ENCODE measurements around the gene CYP27A1.

The CYP27A1 gene

DNA sequence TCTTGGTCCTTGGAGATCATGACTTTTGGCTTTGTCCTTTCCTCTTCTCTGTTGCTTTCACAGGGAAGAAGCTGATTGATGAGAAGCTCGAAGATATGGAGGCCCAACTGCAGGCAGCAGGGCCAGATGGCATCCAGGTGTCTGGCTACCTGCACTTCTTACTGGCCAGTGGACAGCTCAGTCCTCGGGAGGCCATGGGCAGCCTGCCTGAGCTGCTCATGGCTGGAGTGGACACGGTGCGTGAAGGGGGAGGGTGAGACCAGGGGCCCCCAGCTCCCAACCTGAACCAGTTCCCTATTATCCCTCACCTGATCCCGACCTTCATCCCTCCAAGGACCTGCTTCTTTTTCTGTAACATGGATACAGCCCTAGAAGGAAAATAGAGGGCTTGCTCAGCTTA, 30.9 kb downstream of the CYP27A1 start:
- no peaks in the 10 kb centered on the region for H3F3A ChIP-seq (ENCODE audit: insufficient read depth, low read length)
- H3K27me3 ChIP-seq (ENCODE audit: insufficient read depth, low read length), result 0 out of 2 replicates have a peak, but pooled peaks cover 13% of the 10 kb centered on the region
- H3K4me3 ChIP-seq (ENCODE audit: low read depth, low read length, poor library complexity, severe bottlenecking), result no peak overlapping the region
- no peaks in the 10 kb centered on the region for H3K36me3 ChIP-seq (ENCODE audit: insufficient read depth, low read length)
- H3K79me2 ChIP-seq (ENCODE audit: insufficient read depth, low read length), result no peaks in the 10 kb centered on the region
- H4K20me1 ChIP-seq (ENCODE audit: insufficient read depth, low read length), result no peaks in the 10 kb centered on the region
- no peak overlapping the region for H2AFZ ChIP-seq (ENCODE audit: low read length)
- no peaks in the 10 kb centered on the region for H3K9me3 ChIP-seq (ENCODE audit: low read length)
- no peaks in the 10 kb centered on the region for H3K4me1 ChIP-seq (ENCODE audit: insufficient read depth, low read length, severe bottlenecking)
- no peaks in the 10 kb centered on the region for H3K9me2 ChIP-seq (ENCODE audit: low read depth, low read length)
- TF ChIP-seq CTCF (IDR thresholded peaks at IDR 0.05; ENCODE audit: low read length) (no peak), EZH2 (IDR thresholded peaks at IDR 0.05; ENCODE audit: borderline replicate concordance, low read length) (no peak)
- H3K27ac ChIP-seq (ENCODE audit: low read depth, low read length, poor library complexity, severe bottlenecking), result no peak overlapping the region
- no peak overlapping the region for H3K4me2 ChIP-seq (ENCODE audit: low read length)
- no peak overlapping the region for H3K9ac ChIP-seq (ENCODE audit: low read length)

DNA sequence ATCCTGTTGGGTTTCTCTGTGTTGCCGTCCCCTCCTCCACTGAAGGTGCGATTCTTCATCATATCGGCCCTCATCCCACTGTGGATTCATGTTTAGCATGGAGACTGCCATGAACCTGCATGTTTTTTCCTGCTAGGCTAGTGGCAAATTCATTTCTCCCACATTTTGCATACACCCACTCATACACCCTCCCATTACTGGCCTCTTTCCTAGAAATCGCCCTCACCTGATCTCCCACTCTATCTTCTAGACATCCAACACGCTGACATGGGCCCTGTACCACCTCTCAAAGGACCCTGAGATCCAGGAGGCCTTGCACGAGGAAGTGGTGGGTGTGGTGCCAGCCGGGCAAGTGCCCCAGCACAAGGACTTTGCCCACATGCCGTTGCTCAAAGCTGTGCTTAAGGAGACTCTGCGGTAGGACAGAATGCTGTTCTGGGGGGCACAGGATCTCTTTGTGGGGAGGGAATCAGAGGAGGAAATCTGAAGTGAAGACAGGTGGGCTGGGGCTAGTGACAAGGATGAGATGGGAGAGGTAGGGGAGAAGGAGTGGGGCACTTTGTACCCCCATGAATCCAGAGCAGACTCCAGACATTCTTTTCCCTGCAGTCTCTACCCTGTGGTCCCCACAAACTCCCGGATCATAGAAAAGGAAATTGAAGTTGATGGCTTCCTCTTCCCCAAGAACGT, 32.0 kb downstream of the CYP27A1 start:
- TF ChIP-seq CTCF (IDR thresholded peaks at IDR 0.05; ENCODE audit: low read length), result no peak
- no peak for TF ChIP-seq EZH2 (IDR thresholded peaks at IDR 0.05; ENCODE audit: borderline replicate concordance, low read length)
- Histone ChIP-seq H3K9me3 (ENCODE audit: low read length) (no peaks in the 10 kb centered on the region), H3K4me1 (ENCODE audit: insufficient read depth, low read length, severe bottlenecking) (no peaks in the 10 kb centered on the region), H3K4me3 (ENCODE audit: low read depth, low read length, poor library complexity, severe bottlenecking) (no peak overlapping the region), H3K9me2 (ENCODE audit: low read depth, low read length) (no peaks in the 10 kb centered on the region), H3K79me2 (ENCODE audit: insufficient read depth, low read length) (no peaks in the 10 kb centered on the region), H3F3A (ENCODE audit: insufficient read depth, low read length) (no peaks in the 10 kb centered on the region), H4K20me1 (ENCODE audit: insufficient read depth, low read length) (no peaks in the 10 kb centered on the region), H3K27ac (ENCODE audit: low read depth, low read length, poor library complexity, severe bottlenecking) (no peak overlapping the region), H3K36me3 (ENCODE audit: insufficient read depth, low read length) (no peaks in the 10 kb centered on the region), H3K4me2 (ENCODE audit: low read length) (no peak overlapping the region), H3K27me3 (ENCODE audit: insufficient read depth, low read length) (0 out of 2 replicates have a peak, but pooled peaks cover 7% of the 10 kb centered on the region), H3K9ac (ENCODE audit: low read length) (no peak overlapping the region), H2AFZ (ENCODE audit: low read length) (no peak overlapping the region)

DNA sequence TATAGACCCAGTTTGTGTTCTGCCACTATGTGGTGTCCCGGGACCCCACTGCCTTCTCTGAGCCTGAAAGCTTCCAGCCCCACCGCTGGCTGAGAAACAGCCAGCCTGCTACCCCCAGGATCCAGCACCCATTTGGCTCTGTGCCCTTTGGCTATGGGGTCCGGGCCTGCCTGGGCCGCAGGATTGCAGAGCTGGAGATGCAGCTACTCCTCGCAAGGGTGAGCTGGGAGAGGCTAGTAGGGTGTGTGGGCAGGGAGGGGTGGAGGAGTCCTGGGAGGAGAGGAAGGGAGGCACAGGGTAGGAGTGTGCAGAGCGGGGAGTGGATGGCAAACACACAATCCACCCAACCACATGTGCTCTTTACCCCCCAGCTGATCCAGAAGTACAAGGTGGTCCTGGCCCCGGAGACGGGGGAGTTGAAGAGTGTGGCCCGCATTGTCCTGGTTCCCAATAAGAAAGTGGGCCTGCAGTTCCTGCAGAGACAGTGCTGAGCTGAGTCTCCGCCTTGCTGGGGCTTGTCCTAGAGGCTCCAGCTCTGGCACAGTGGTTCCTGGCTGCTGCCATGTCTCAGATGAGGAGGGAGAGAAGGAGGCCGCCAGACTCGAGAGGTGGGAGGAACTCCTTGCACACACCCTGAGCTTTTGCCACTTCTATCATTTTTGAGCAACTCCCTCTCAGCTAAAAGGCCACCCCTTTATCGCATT, 32.7 kb downstream of the CYP27A1 start:
- no peaks in the 10 kb centered on the region for H3K79me2 ChIP-seq (ENCODE audit: insufficient read depth, low read length)
- no peaks in the 10 kb centered on the region for H3F3A ChIP-seq (ENCODE audit: insufficient read depth, low read length)
- H3K27me3 ChIP-seq (ENCODE audit: insufficient read depth, low read length), result 0 out of 2 replicates have a peak, but pooled peaks cover 7% of the 10 kb centered on the region
- no peaks in the 10 kb centered on the region for H3K9me3 ChIP-seq (ENCODE audit: low read length)
- H2AFZ ChIP-seq (ENCODE audit: low read length), result no peak overlapping the region
- H3K36me3 ChIP-seq (ENCODE audit: insufficient read depth, low read length), result no peaks in the 10 kb centered on the region
- TF ChIP-seq CTCF (IDR thresholded peaks at IDR 0.05; ENCODE audit: low read length), result no peak
- H3K4me1 ChIP-seq (ENCODE audit: insufficient read depth, low read length, severe bottlenecking), result no peaks in the 10 kb centered on the region
- H3K27ac ChIP-seq (ENCODE audit: low read depth, low read length, poor library complexity, severe bottlenecking), result no peak overlapping the region
- no peak overlapping the region for H3K4me3 ChIP-seq (ENCODE audit: low read depth, low read length, poor library complexity, severe bottlenecking)
- no peaks in the 10 kb centered on the region for H4K20me1 ChIP-seq (ENCODE audit: insufficient read depth, low read length)
- H3K9ac ChIP-seq (ENCODE audit: low read length), result no peak overlapping the region
- H3K9me2 ChIP-seq (ENCODE audit: low read depth, low read length), result no peaks in the 10 kb centered on the region
- H3K4me2 ChIP-seq (ENCODE audit: low read length), result no peak overlapping the region
